Panc1 (cell line): ENCODE measurements around the gene VANGL2. TPM values are rescaled to one million over a fixed set of nuclear protein-coding genes. Genes with fewer than 3 reads are reported as not detected.

Experiments
- ATAC-seq: fragments of 200-7000 bp; cut with Tn5 transposase; 2 replicates; pipeline ENCODE4 v1.9.1; 2020; ENCODE audit warnings: mild to moderate bottlenecking, moderate library complexity
- BruUV-seq: library from RNA; stranded (reverse); fragments of 400-500 nt; replicated peaks from 2 replicates; lab custom pipeline; 2021; lab: Mats Ljungman, UMichigan
- CTCF ChIA-PET: fragments of 300-600 bp; sonication (Branson Sonifier 250); formaldehyde crosslinking; loops from one replicate; lab custom pipeline; 2022; ENCODE audit warnings: antibody characterized with exemption; lab: Charles Lee
- POLR2A ChIA-PET: fragments of 300-600 bp; sonication (Branson Sonifier 250); formaldehyde crosslinking; loops from one replicate; lab custom pipeline; 2022; ENCODE audit warnings: antibody characterized with exemption; lab: Charles Lee
- DNase-seq: peaks from one replicate; pipeline ENCODE4 v3.0.0-alpha.2; 2010; ENCODE audit warnings: low read depth, low spot score
- H3K27ac ChIP-seq: 2 replicates; pipeline ENCODE4 v1.5.1; 2011; ENCODE audit warnings: mild to moderate bottlenecking, low read length, inconsistent platforms
- H3K27me3 ChIP-seq: fragments of 200-500 bp; sonication (Bioruptor generic); 2 replicates; pipeline ENCODE4 v1.6.0; 2014; ENCODE audit warnings: low read length, inconsistent platforms; ENCODE audit not compliant: control insufficient read depth, insufficient read depth
- H3K36me3 ChIP-seq: fragments of 200-500 bp; sonication (Bioruptor generic); 2 replicates; pipeline ENCODE4 v1.5.1; 2014; ENCODE audit warnings: inconsistent platforms, mild to moderate bottlenecking, low read length, moderate library complexity; ENCODE audit not compliant: control insufficient read depth, insufficient read depth
- H3K4me1 ChIP-seq: 2 replicates; pipeline ENCODE4 v1.5.1; 2011; ENCODE audit warnings: inconsistent platforms, mild to moderate bottlenecking, low read length, moderate library complexity; ENCODE audit not compliant: control insufficient read depth, insufficient read depth
- H3K4me3 ChIP-seq, 2 experiments: 2 replicates each; pipeline ENCODE4 v1.5.1; 2011 to 2012; ENCODE audit warnings: low read depth in 2 of 2, low read length in 2 of 2, mild to moderate bottlenecking in 2 of 2, inconsistent platforms in 1 of 2, moderate library complexity in 1 of 2
- H3K9me3 ChIP-seq: fragments of 200-500 bp; sonication (Bioruptor generic); 2 replicates; pipeline ENCODE4 v1.5.1; 2014; ENCODE audit warnings: low read depth, mild to moderate bottlenecking, inconsistent platforms, low read length, moderate library complexity; ENCODE audit not compliant: control insufficient read depth, insufficient read depth
- POLR2AphosphoS5 ChIP-seq: IDR thresholded peaks from 2 replicates; pipeline ENCODE4 v1.6.1; 2012; ENCODE audit warnings: mild to moderate bottlenecking, low read depth, low read length, moderate library complexity
- REST ChIP-seq, 2 experiments: IDR thresholded peaks; 2 replicates each; pipeline ENCODE4 v1.6.1; 2011 to 2012; ENCODE audit warnings: low read depth in 2 of 2, control low read depth in 1 of 2, low read length in 1 of 2, mild to moderate bottlenecking in 1 of 2, moderate library complexity in 1 of 2; ENCODE audit not compliant: insufficient read depth in 1 of 2
- SIN3A ChIP-seq: IDR thresholded peaks from 2 replicates; pipeline ENCODE4 v1.6.1; 2012; ENCODE audit warnings: low read depth, mild to moderate bottlenecking, low read length, moderate library complexity, borderline replicate concordance; ENCODE audit not compliant: insufficient read depth
- TCF7L2 ChIP-seq: IDR thresholded peaks from 2 replicates; pipeline ENCODE4 v1.6.1; 2011; ENCODE audit warnings: mild to moderate bottlenecking, low read depth, low read length, inconsistent platforms
- in situ Hi-C: cut with HindIII; loops from 2 replicates; pipeline ENCODE4 v1.10.0; 2016; ENCODE audit warnings: low sequenced_read_pairs, low pct_unique_long_range_greater_than_20kb
- intact Hi-C: fragments of 100-400 bp; cut with micrococcal nuclease; formaldehyde crosslinking; loops from one replicate; pipeline ENCODE4 v1.10.0; 2022; ENCODE audit not compliant: unreplicated experiment
- total RNA-seq: library from RNA; stranded (reverse); gene quantifications from one replicate; pipeline ENCODE4 v1.2.1, GENCODE V29; 2021; ENCODE audit not compliant: unreplicated experiment
- TF ChIP-seq, protein P1 (sequence below): fragments of 450-650 bp; IDR thresholded peaks from 2 replicates; pipeline ENCODE4 v1.5.1; 2017; ENCODE audit warnings: mild to moderate bottlenecking

VANGL2 gene
- total RNA-seq, 1 experiment from 2014 or later = 0.10 TPM

DNA sequence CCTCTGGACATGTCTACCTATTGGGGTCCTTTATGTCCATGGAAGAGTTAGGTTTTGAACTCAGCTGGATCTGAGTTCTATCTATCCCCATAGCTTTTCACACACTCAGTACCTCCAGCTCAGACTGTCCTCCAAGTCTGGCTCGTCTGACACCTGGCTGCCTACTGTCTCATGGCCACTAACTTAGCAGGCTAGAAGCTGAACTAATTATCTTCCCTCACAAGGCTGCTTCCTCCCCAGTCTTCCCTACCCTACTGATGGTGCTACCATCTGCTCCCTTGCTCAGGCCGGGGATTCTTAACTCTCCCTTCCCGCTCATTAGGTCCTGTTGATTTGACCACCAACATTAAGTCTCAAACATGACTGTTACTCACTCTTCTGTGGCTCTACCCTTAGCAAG, 13.4 kb downstream of the VANGL2 start:
- POLR2A ChIA-PET = no interaction called here

DNA sequence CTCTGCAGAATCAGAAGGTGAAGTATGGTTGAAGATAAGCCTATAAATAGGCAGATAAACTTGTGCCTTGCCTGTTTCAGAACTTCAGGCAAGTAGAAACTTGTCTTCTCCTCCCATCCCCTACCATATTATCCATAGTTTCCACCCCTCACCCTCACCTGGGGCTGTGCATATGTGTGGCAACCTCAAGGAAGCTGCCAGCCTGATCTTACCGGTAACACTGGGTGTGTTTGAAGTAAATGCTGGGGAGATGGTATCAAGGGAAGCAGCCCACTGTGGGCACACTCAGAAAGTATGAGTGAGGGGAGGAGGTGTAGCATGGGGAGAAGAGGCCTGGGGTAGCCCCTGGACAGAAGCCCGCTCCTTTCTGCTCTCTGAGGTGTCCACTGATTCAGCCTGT, 14.5 kb downstream of the VANGL2 start:
- Histone ChIP-seq H3K4me1 (no peaks in the 10 kb centered on the region), H3K27ac (no peak overlapping the region), H3K36me3 (no peaks in the 10 kb centered on the region), H3K27me3 (peaks cover 2% of the 10 kb centered on the region; the same call in 1 of the 2 replicates), H3K9me3 (no peaks in the 10 kb centered on the region), H3K4me3 (no peak overlapping the region)
- DNase-seq (no peak), ATAC-seq (no peak)
- in situ Hi-C loops (no loop called here), intact Hi-C loops (no loop called here)
- CTCF ChIA-PET = no interaction called here
- BruUV-seq = no TSS peak
- TF ChIP-seq TCF7L2 = no peak
- no peak for TF ChIP-seq SIN3A
- TF ChIP-seq, protein P1, sequence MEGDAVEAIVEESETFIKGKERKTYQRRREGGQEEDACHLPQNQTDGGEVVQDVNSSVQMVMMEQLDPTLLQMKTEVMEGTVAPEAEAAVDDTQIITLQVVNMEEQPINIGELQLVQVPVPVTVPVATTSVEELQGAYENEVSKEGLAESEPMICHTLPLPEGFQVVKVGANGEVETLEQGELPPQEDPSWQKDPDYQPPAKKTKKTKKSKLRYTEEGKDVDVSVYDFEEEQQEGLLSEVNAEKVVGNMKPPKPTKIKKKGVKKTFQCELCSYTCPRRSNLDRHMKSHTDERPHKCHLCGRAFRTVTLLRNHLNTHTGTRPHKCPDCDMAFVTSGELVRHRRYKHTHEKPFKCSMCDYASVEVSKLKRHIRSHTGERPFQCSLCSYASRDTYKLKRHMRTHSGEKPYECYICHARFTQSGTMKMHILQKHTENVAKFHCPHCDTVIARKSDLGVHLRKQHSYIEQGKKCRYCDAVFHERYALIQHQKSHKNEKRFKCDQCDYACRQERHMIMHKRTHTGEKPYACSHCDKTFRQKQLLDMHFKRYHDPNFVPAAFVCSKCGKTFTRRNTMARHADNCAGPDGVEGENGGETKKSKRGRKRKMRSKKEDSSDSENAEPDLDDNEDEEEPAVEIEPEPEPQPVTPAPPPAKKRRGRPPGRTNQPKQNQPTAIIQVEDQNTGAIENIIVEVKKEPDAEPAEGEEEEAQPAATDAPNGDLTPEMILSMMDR = no peak
- no peak for TF ChIP-seq REST (IDR thresholded peaks at IDR 0.05; ENCODE audit: insufficient read depth in 1 of 2, low read depth in 2 of 2, low read length in 1 of 2)
- no peak for TF ChIP-seq POLR2AphosphoS5
- POLR2A ChIA-PET = no interaction called here

More for the DNA sequence above, 13.4 kb downstream of the VANGL2 start:
- TF ChIP-seq SIN3A = no peak
- TF ChIP-seq POLR2AphosphoS5 = no peak
- TF ChIP-seq, protein P1 = no peak
- TF ChIP-seq REST (IDR thresholded peaks at IDR 0.05; ENCODE audit: insufficient read depth in 1 of 2, low read depth in 2 of 2, low read length in 1 of 2) = no peak
- TF ChIP-seq TCF7L2 = no peak
- Histone ChIP-seq H3K27me3 (peaks cover 2% of the 10 kb centered on the region; the same call in 1 of the 2 replicates), H3K36me3 (no peaks in the 10 kb centered on the region), H3K27ac (no peak overlapping the region), H3K4me1 (no peaks in the 10 kb centered on the region), H3K9me3 (no peaks in the 10 kb centered on the region), H3K4me3 (no peak overlapping the region)
- CTCF ChIA-PET = no interaction called here
- intact Hi-C loops = no loop called here
- DNase-seq (no peak), ATAC-seq (no peak)
- in situ Hi-C loops = no loop called here
- BruUV-seq = no TSS peak
